Lower leg skin (tissue), 4 donors: ENCODE measurements around the gene OSGIN1. TPM values are rescaled to one million over a fixed set of nuclear protein-coding genes. Genes with fewer than 3 reads are reported as not detected.

Source experiments
- DNase-seq, 2 donors: peaks; one replicate each; pipeline ENCODE4 v3.0.0-alpha.2; 2019; ENCODE audit warnings: low spot score in 2 of 2
- H3K4me3 ChIP-seq: fragments of 200-600 bp; sonication (generic); 2 replicates; pipeline ENCODE4 v1.5.1; 2017; ENCODE audit warnings: mild to moderate bottlenecking, low read depth; ENCODE audit not compliant: poor library complexity, severe bottlenecking
- CTCF ChIP-seq, 3 donors: fragments of 450-650 bp; IDR thresholded peaks; one replicate each; pipeline ENCODE4 v1.5.1; 2016; ENCODE audit warnings: antibody characterized with exemption in 3 of 3, mild to moderate bottlenecking in 3 of 3, moderate library complexity in 2 of 3
- POLR2A ChIP-seq, 2 donors: fragments of 450-650 bp; IDR thresholded peaks; one replicate each; pipeline ENCODE4 v1.6.1; 2016 to 2017; ENCODE audit warnings: antibody characterized with exemption in 2 of 2, mild to moderate bottlenecking in 1 of 2, moderate library complexity in 1 of 2
- WGBS, 2 donors: methylation state at CpG; one replicate each; pipeline ENCODE4 v1.1.5; 2018; 5-methylcytosine and 5-hydroxymethylcytosine counted together
- intact Hi-C: fragments of 100-400 bp; cut with DNase I; formaldehyde crosslinking; loops from one replicate; pipeline ENCODE4 v1.15.0; 2023; ENCODE audit warnings: low total_unique reads
- total RNA-seq, 4 donors: library from RNA; depleted of rRNA; stranded (reverse); fragments of >200 nt; gene quantifications; one replicate each; pipeline ENCODE4 v1.1.0, GENCODE V29; 2016

The OSGIN1 gene
- total RNA-seq, 4 donors from 2014 or later = 1.1 to 3.2 (median 2.4) TPM

- WGBS, 2 donors = 74 to 84% methylated on average over 13 of the region's 13 CpGs
- intact Hi-C loops = no loop called here
- H3K4me3 ChIP-seq = no peak overlapping the region
- TF ChIP-seq CTCF (IDR thresholded peaks at IDR 0.05) = no peak
- TF ChIP-seq POLR2A (IDR thresholded peaks at IDR 0.05) = no peak
- no peak for DNase-seq
Measured at GRCh38 chr16:84000989-84001642, 48.1 kb downstream of the OSGIN1 start.

GRCh38 chr16:84001726-84002125 is 48.7 kb downstream of the OSGIN1 start:
- WGBS, 2 donors = 86 to 91% methylated on average over 6 to 7 of the region's 7 CpGs
- TF ChIP-seq POLR2A (IDR thresholded peaks at IDR 0.05) (no peak), CTCF (IDR thresholded peaks at IDR 0.05) (no peak)
- intact Hi-C loops = no loop called here
- DNase-seq = no peak
- no peak overlapping the region for H3K4me3 ChIP-seq

GRCh38 chr16:84003038-84003437 is 50.0 kb downstream of the OSGIN1 start:
- intact Hi-C loops = no loop called here
- 80 to 85% methylated on average over 12 of the region's 12 CpGs for WGBS, 2 donors
- DNase-seq = no peak
- TF ChIP-seq POLR2A (IDR thresholded peaks at IDR 0.05) (no peak), CTCF (IDR thresholded peaks at IDR 0.05) (no peak)
- H3K4me3 ChIP-seq = no peak overlapping the region

- intact Hi-C loops = no loop called here
- H3K4me3 ChIP-seq = no peak overlapping the region
- DNase-seq = no peak
- TF ChIP-seq POLR2A (IDR thresholded peaks at IDR 0.05) = no peak
- no peak for TF ChIP-seq CTCF (IDR thresholded peaks at IDR 0.05)
- 75 to 79% methylated on average over 7 of the region's 7 CpGs for WGBS, 2 donors
Measured at GRCh38 chr16:84004442-84004841, 51.4 kb downstream of the OSGIN1 start.

GRCh38 chr16:84005391-84005790 is 52.4 kb downstream of the OSGIN1 start:
- 71 to 74% methylated on average over 5 of the region's 5 CpGs for WGBS, 2 donors
- DNase-seq = no peak
- TF ChIP-seq CTCF (IDR thresholded peaks at IDR 0.05) (no peak), POLR2A (IDR thresholded peaks at IDR 0.05) (no peak)
- intact Hi-C loops = no loop called here
- no peak overlapping the region for H3K4me3 ChIP-seq

GRCh38 chr16:84007520-84007919 is 54.5 kb downstream of the OSGIN1 start:
- TF ChIP-seq POLR2A (IDR thresholded peaks at IDR 0.05) (no peak), CTCF (IDR thresholded peaks at IDR 0.05) (no peak)
- no peak for DNase-seq
- WGBS, 2 donors = 81 to 88% methylated on average over 4 of the region's 4 CpGs
- intact Hi-C loops = no loop called here
- H3K4me3 ChIP-seq = no peak overlapping the region
